ENCODE results near the gene EXOC3.

Gene EXOC3

GRCh38 chr5:446883-447263 lies 3.9 kb downstream of the EXOC3 start:
- Histone ChIP-seq H3K27me3 (no peaks in the 10 kb centered on the region), H3K4me1 (peaks cover 0 to 24% (median 16%) of the 10 kb centered on the region in 4 donors), H3K27ac (no peak overlapping the region), H3K9me3 (peaks cover 0 to 5% (median 5%) of the 10 kb centered on the region in 3 donors), H3K4me3 (no peak overlapping the region), H3K36me3 (peaks cover 48 to 57% (median 54%) of the 10 kb centered on the region in 3 donors)
- intact Hi-C loops (cut with DNase I; ENCODE audit: low total_unique reads), result no loop called here
- TF ChIP-seq CTCF (IDR thresholded peaks at IDR 0.05), result peak in 1 of 2 experiments; percentile 40
- DNase-seq, result peak in 1 of 2 donors; percentile 16

GRCh38 chr5:447501-447900 lies 4.5 kb downstream of the EXOC3 start:
- H3K27me3 ChIP-seq, result no peaks in the 10 kb centered on the region
- no peak overlapping the region for H3K27ac ChIP-seq
- peaks cover 0 to 18% (median 10%) of the 10 kb centered on the region in 4 donors for H3K4me1 ChIP-seq
- no peak for TF ChIP-seq CTCF (IDR thresholded peaks at IDR 0.05)
- H3K9me3 ChIP-seq, result peaks cover 0 to 10% (median 7%) of the 10 kb centered on the region in 3 donors
- H3K4me3 ChIP-seq, result no peak overlapping the region
- peak in 1 of 2 donors; percentile 13 for DNase-seq
- intact Hi-C loops (cut with DNase I; ENCODE audit: low total_unique reads), result no loop called here
- H3K36me3 ChIP-seq, result peaks cover 54 to 63% (median 59%) of the 10 kb centered on the region in 3 donors

GRCh38 chr5:448061-448765 lies 5.2 kb downstream of the EXOC3 start:
- Histone ChIP-seq H3K27ac (no peak overlapping the region), H3K4me3 (no peak overlapping the region), H3K27me3 (no peaks in the 10 kb centered on the region), H3K9me3 (peaks cover 0 to 12% (median 7%) of the 10 kb centered on the region in 3 donors), H3K4me1 (peaks cover 0 to 17% (median 10%) of the 10 kb centered on the region in 4 donors), H3K36me3 (peaks cover 62 to 70% (median 66%) of the 10 kb centered on the region in 3 donors)
- no peak for TF ChIP-seq CTCF (IDR thresholded peaks at IDR 0.05)
- peak; percentile 67 to 71 for DNase-seq
- intact Hi-C loops (cut with DNase I; ENCODE audit: low total_unique reads), result no loop called here

- Histone ChIP-seq H3K36me3 (peaks cover 67 to 75% (median 71%) of the 10 kb centered on the region in 3 donors), H3K4me3 (no peak overlapping the region), H3K9me3 (peaks cover 0 to 12% (median 7%) of the 10 kb centered on the region in 3 donors), H3K4me1 (peaks cover 0 to 12% (median 8%) of the 10 kb centered on the region in 4 donors), H3K27me3 (no peaks in the 10 kb centered on the region), H3K27ac (no peak overlapping the region)
- intact Hi-C loops (cut with DNase I; ENCODE audit: low total_unique reads), result no loop called here
- DNase-seq, result no peak
- no peak for TF ChIP-seq CTCF (IDR thresholded peaks at IDR 0.05)
These were observed 5.8 kb downstream of the EXOC3 start for GRCh38 chr5:448766-449090.

- Histone ChIP-seq H3K36me3 (peaks cover 71 to 79% (median 75%) of the 10 kb centered on the region in 3 donors), H3K4me3 (no peak overlapping the region), H3K9me3 (peaks cover 0 to 12% (median 7%) of the 10 kb centered on the region in 3 donors), H3K27me3 (no peaks in the 10 kb centered on the region), H3K27ac (no peak overlapping the region), H3K4me1 (peaks cover 0 to 8% (median 4%) of the 10 kb centered on the region in 4 donors)
- no peak for TF ChIP-seq CTCF (IDR thresholded peaks at IDR 0.05)
- intact Hi-C loops (cut with DNase I; ENCODE audit: low total_unique reads), result no loop called here
- DNase-seq, result no peak
These were observed 6.2 kb downstream of the EXOC3 start for GRCh38 chr5:449151-449550.
